Calu3 (cell line): ENCODE data around the gene DGKD. TPM values are rescaled to one million over a fixed set of nuclear protein-coding genes. Genes with fewer than 3 reads are reported as not detected.
A peak's percentile ranks its signal among the peaks of the same experiment; 100 is the strongest.

Experiments used
- BruUV-seq: library from RNA; stranded (reverse); fragments of 400-500 nt; replicated peaks from 2 replicates; lab custom pipeline; 2021; lab: Mats Ljungman, UMichigan
- CTCF ChIA-PET: fragments of 300-600 bp; sonication (Branson Sonifier 250); formaldehyde crosslinking; loops from one replicate; lab custom pipeline; 2022; ENCODE audit warnings: antibody characterized with exemption; lab: Charles Lee
- DNase-seq: peaks from one replicate; pipeline ENCODE4 v3.0.0; 2022
- H3K27ac Mint-ChIP-seq: one replicate; pipeline ENCODE4 v1.8.0; 2022; ENCODE audit warnings: mixed read lengths; ENCODE audit not compliant: unreplicated experiment
- H3K27me3 Mint-ChIP-seq: one replicate; pipeline ENCODE4 v1.8.0; 2022; ENCODE audit warnings: mixed read lengths; ENCODE audit not compliant: unreplicated experiment
- H3K36me3 Mint-ChIP-seq: one replicate; pipeline ENCODE4 v1.8.0; 2022; ENCODE audit warnings: mild to moderate bottlenecking, moderate library complexity, mixed read lengths; ENCODE audit not compliant: insufficient read depth, unreplicated experiment
- H3K4me1 Mint-ChIP-seq: one replicate; pipeline ENCODE4 v1.8.0; 2022; ENCODE audit warnings: mild to moderate bottlenecking, low read depth, mixed read lengths; ENCODE audit not compliant: unreplicated experiment
- H3K4me3 Mint-ChIP-seq: one replicate; pipeline ENCODE4 v1.8.0; 2022; ENCODE audit warnings: mild to moderate bottlenecking, low read depth, moderate library complexity, mixed read lengths; ENCODE audit not compliant: unreplicated experiment
- H3K9me3 Mint-ChIP-seq: one replicate; pipeline ENCODE4 v1.8.0; 2022; ENCODE audit warnings: low read depth, mixed read lengths; ENCODE audit not compliant: unreplicated experiment
- intact Hi-C: fragments of 100-400 bp; cut with micrococcal nuclease; formaldehyde crosslinking; loops from one replicate; pipeline ENCODE4 v1.10.0; 2022; ENCODE audit not compliant: unreplicated experiment
- total RNA-seq: library from RNA; stranded (reverse); gene quantifications from 2 replicates; pipeline ENCODE4 v1.2.3, GENCODE V29; 2022
- TF ChIP-seq, protein P1 (sequence below): fragments of 200-600 bp; IDR thresholded peaks from one replicate; pipeline ENCODE4 v1.8.0; 2022; ENCODE audit warnings: antibody characterized with exemption; ENCODE audit not compliant: unreplicated experiment

Gene DGKD
- total RNA-seq, 1 experiment from 2014 or later, result 26.5 TPM

DNA sequence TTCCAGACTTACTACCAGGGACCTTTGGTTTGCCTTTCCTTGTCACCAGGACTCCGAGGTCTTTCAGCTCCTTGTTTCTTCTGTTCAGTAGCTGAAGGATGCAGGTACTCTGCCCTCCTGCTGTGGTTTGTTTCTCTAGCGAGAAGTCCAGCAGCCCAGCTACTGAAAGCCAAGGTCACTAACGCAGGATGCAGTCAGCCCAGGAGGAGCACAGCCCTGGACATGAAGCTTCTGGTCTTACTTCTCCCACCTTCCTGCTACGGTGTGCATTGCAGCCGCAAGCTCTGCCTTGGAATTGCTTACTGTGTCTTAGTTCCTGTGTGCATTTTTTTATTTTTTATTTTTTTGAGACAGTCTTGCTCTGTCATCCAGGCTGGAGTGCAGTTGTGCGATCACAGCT is 62.4 kb downstream of the DGKD start:
- Mint-ChIP-seq H3K27me3 (no peaks in the 10 kb centered on the region), H3K9me3 (peaks cover 2% of the 10 kb centered on the region), H3K4me3 (no peak overlapping the region), H3K4me1 (peaks cover 48% of the 10 kb centered on the region), H3K36me3 (peaks cover 9% of the 10 kb centered on the region), H3K27ac (no peak overlapping the region)
- no TSS peak for BruUV-seq
- no peak for DNase-seq
- intact Hi-C loops, result no loop called here
- CTCF ChIA-PET, result interaction anchor here (1.2 kb wide), 1 partner anchor 40 kb away, joined by 6 read pairs; no protein-coding TSS in a partner anchor
- TF ChIP-seq, protein P1, sequence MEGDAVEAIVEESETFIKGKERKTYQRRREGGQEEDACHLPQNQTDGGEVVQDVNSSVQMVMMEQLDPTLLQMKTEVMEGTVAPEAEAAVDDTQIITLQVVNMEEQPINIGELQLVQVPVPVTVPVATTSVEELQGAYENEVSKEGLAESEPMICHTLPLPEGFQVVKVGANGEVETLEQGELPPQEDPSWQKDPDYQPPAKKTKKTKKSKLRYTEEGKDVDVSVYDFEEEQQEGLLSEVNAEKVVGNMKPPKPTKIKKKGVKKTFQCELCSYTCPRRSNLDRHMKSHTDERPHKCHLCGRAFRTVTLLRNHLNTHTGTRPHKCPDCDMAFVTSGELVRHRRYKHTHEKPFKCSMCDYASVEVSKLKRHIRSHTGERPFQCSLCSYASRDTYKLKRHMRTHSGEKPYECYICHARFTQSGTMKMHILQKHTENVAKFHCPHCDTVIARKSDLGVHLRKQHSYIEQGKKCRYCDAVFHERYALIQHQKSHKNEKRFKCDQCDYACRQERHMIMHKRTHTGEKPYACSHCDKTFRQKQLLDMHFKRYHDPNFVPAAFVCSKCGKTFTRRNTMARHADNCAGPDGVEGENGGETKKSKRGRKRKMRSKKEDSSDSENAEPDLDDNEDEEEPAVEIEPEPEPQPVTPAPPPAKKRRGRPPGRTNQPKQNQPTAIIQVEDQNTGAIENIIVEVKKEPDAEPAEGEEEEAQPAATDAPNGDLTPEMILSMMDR, result no peak

DNA sequence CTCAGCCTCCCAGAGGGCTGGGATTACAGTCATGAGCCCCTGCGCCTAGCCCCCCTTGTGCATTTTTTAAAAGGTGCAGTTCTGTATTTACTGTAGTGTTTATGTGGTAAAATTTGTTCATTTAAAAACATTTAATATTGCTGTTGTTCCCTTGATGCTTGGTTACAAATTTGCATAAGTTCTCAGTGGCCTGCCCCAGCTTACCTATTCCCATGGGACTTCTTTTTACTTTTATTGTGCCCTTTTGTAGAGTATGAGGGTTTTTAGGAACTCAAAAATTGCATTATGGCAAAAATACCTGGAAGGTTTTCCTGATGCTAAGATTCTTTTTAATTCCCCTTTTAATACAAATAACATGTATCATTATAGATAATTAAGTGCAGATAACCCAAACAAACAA is 63.0 kb downstream of the DGKD start:
- no peak overlapping the region for H3K27ac Mint-ChIP-seq

DNA sequence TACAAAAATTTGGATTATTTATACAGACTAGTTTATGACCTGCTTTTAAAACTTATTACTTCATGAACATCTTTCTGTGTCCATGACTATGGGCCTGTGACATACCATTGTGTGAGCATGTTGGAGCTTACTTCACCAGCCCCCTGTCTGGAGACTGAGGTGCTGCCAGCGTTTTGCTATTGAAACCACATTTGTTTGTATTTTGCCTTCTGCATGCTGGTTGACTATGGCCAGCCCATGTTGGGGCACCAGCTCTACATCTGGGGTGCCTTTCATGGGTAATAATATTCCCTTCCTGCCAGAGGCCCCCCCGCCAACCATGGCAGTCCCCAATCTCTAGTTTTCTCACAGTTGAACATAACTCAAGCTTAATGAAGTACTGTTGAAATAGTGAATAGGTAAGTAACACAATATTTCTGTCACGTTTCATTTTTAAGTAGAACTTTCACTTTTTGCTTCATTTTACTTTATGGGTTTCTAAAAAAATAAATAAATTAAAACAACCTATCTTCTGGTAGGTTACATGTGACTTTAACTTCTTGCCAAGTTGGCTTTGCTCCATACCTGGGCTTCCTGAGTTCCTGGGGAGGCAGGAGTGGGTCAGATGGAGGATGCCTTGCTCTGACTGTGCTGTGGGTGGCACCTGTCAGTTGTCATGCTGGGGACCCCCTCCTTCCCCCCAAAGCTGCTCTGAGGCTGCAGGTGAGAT is 63.9 kb downstream of the DGKD start:
- TF ChIP-seq, protein P1, result no peak
- Mint-ChIP-seq H3K36me3 (peaks cover 15% of the 10 kb centered on the region), H3K4me3 (no peak overlapping the region), H3K27me3 (no peaks in the 10 kb centered on the region), H3K4me1 (peaks cover 58% of the 10 kb centered on the region), H3K9me3 (no peaks in the 10 kb centered on the region), H3K27ac (no peak overlapping the region)
- no peak for DNase-seq
- BruUV-seq, result no TSS peak
- CTCF ChIA-PET, result no interaction called here
- intact Hi-C loops, result no loop called here

More for the DNA sequence above, 63.0 kb downstream of the DGKD start:
- intact Hi-C loops, result no loop called here
- no peaks in the 10 kb centered on the region for H3K27me3 Mint-ChIP-seq
- no peak overlapping the region for H3K4me3 Mint-ChIP-seq
- peaks cover 54% of the 10 kb centered on the region for H3K4me1 Mint-ChIP-seq
- H3K36me3 Mint-ChIP-seq, result peaks cover 12% of the 10 kb centered on the region
- BruUV-seq, result no TSS peak
- CTCF ChIA-PET, result no interaction called here
- TF ChIP-seq, protein P1, result no peak
- no peak for DNase-seq
- H3K9me3 Mint-ChIP-seq, result peaks cover 2% of the 10 kb centered on the region

DNA sequence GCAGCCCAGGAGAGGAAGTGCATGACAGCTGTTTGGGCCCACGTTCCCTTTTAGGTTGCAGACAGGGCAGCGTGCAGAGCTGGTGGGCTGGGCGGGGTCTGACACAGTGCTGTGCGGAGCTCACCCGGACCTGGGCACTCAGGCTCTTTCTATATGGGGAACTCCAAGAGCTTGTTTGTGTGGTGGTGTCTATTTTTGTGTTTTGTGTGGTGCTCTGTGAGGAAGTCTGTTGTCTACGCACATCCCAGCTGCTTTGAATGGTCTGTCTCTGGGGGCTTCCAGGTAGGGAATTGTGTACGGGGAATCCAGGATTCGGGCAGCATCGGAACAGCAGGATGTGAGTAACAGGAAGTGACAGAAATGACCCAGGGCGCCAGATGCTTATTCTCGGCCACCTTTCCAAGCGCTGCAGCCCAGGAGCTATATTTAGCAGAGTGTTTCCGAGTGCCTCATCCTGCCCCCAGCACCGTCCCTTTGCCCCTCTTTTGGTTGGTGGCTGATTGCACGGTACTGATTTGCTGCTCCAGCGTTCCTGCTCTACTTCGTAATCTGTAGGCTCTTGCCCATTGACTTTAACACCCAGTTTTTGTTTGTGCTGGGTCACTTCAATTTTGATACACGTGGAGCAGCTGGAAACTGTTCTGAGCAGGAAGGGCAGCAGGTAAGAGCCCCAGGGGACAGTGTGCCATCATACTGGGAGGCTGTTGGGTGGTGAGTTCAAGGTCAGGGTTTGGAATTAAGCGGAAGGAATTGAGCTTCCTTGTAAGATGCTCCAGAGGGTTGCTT is 64.7 kb downstream of the DGKD start:
- no peaks in the 10 kb centered on the region for H3K9me3 Mint-ChIP-seq
- TF ChIP-seq, protein P1, result no peak
- CTCF ChIA-PET, result no interaction called here
- no peak for DNase-seq
- intact Hi-C loops, result no loop called here
- no peaks in the 10 kb centered on the region for H3K27me3 Mint-ChIP-seq
- BruUV-seq, result no TSS peak
- peaks cover 53% of the 10 kb centered on the region for H3K4me1 Mint-ChIP-seq
- peaks cover 15% of the 10 kb centered on the region for H3K36me3 Mint-ChIP-seq
- H3K27ac Mint-ChIP-seq, result peak overlapping the region; percentile 3
- H3K4me3 Mint-ChIP-seq, result no peak overlapping the region
